H1 (cell line): ENCODE data around the gene DBX1. TPM values are rescaled to one million over a fixed set of nuclear protein-coding genes. Genes with fewer than 3 reads are reported as not detected.
"Not testable (repeated sequence)": the region's sequence is repeated elsewhere in the genome, so short reads cannot be mapped to it uniquely, and the experiment has no call there.

ENCODE experiments used
- CTCF ChIA-PET: fragments of 300-600 bp; sonication (Branson Sonifier 250); formaldehyde crosslinking; loops from one replicate; lab custom pipeline; 2021; ENCODE audit not compliant: partially characterized antibody; lab: Charles Lee
- POLR2A ChIA-PET: fragments of 300-600 bp; sonication (Branson Sonifier 250); formaldehyde crosslinking; loops from one replicate; lab custom pipeline; 2021; ENCODE audit warnings: inconsistent platforms; ENCODE audit not compliant: partially characterized antibody; lab: Charles Lee
- DNase-seq, 2 experiments: peaks; one replicate each; pipeline versions ENCODE4 v3.0.0 to v3.0.0-alpha.2; 2010 to 2022; ENCODE audit warnings: low spot score in 2 of 2, low read depth in 1 of 2, mixed read lengths in 1 of 2
- FAIRE-seq: peaks from 2 replicates; lab custom pipeline; 2011; peaks lifted over from hg19 to GRCh38; lab: Jason Lieb, UNC
- H2AFZ ChIP-seq: 2 replicates; pipeline ENCODE4 v1.8.1; 2012; ENCODE audit warnings: low read length, inconsistent platforms
- H2AK5ac ChIP-seq: 2 replicates; pipeline ENCODE4 v1.6.1; 2013; ENCODE audit warnings: low read depth, low read length
- H2BK120ac ChIP-seq: replicated peaks from 2 replicates; pipeline ENCODE3; 2013; ENCODE audit warnings: low read depth, low read length, inconsistent platforms
- H2BK12ac ChIP-seq: 2 replicates; pipeline ENCODE4 v1.6.1; 2013; ENCODE audit warnings: low read depth, low read length
- H2BK15ac ChIP-seq: 2 replicates; pipeline ENCODE4 v1.6.1; 2013; ENCODE audit warnings: low read length
- H2BK20ac ChIP-seq: 2 replicates; pipeline ENCODE4 v1.6.1; 2013; ENCODE audit warnings: low read length
- H2BK5ac ChIP-seq: 2 replicates; pipeline ENCODE4 v1.6.1; 2013; ENCODE audit warnings: low read depth, low read length
- H3K14ac ChIP-seq: 2 replicates; pipeline ENCODE4 v1.6.1; 2013; ENCODE audit warnings: inconsistent platforms; ENCODE audit not compliant: insufficient read length
- H3K18ac ChIP-seq: 2 replicates; pipeline ENCODE4 v1.6.1; 2013; ENCODE audit warnings: low read length; ENCODE audit errors: extremely low read depth
- H3K23ac ChIP-seq: 2 replicates; pipeline ENCODE4 v1.6.1; 2013; ENCODE audit warnings: inconsistent platforms; ENCODE audit not compliant: insufficient read length
- H3K23me2 ChIP-seq: 2 replicates; pipeline ENCODE4 v1.6.1; 2013; ENCODE audit warnings: low read depth, low read length
- H3K27ac ChIP-seq: 2 replicates; pipeline ENCODE4 v1.6.1; 2011; ENCODE audit warnings: low read depth, low read length, inconsistent platforms
- H3K27me3 ChIP-seq, 4 experiments: replicated peaks in 1 of 4; 1 replicate in 1 of 4; 2 replicates in 3 of 4; pipeline versions ENCODE4 v1.6.1 to v1.8.1; 2011 to 2013; ENCODE audit warnings: low read length in 3 of 4, mild to moderate bottlenecking in 3 of 4, inconsistent platforms in 2 of 4, mixed read lengths in 2 of 4, moderate library complexity in 1 of 4; ENCODE audit not compliant: control insufficient read depth in 3 of 4, insufficient read depth in 3 of 4; ENCODE audit errors: extremely low read depth in 1 of 4
- H3K36me3 ChIP-seq, 4 experiments: 2 replicates each; pipeline versions ENCODE4 v1.6.1 to v1.8.1; 2011 to 2013; ENCODE audit warnings: mild to moderate bottlenecking in 4 of 4, low read length in 3 of 4, moderate library complexity in 2 of 4, control low read depth in 1 of 4, inconsistent platforms in 1 of 4; ENCODE audit not compliant: insufficient read depth in 4 of 4, control insufficient read depth in 2 of 4
- H3K4ac ChIP-seq: replicated peaks from 2 replicates; pipeline ENCODE3; 2013; ENCODE audit warnings: low read length, low read depth, mixed read lengths, inconsistent platforms; ENCODE audit not compliant: insufficient read length
- H3K4me1 ChIP-seq, 4 experiments: replicated peaks in 1 of 4; 1 replicate in 1 of 4; 2 replicates in 3 of 4; pipeline versions ENCODE4 v1.6.1 to v1.8.1; 2011 to 2013; ENCODE audit warnings: low read length in 3 of 4, inconsistent platforms in 2 of 4, mixed read lengths in 1 of 4; ENCODE audit not compliant: insufficient read depth in 4 of 4, control insufficient read depth in 3 of 4
- H3K4me2 ChIP-seq, 2 experiments: 2 replicates each; pipeline versions ENCODE4 v1.6.1 to v1.8.1; 2011 to 2013; ENCODE audit warnings: low read depth in 2 of 2, low read length in 2 of 2, control low read depth in 1 of 2, inconsistent platforms in 1 of 2, mild to moderate bottlenecking in 1 of 2; ENCODE audit not compliant: insufficient read depth in 1 of 2
- H3K4me3 ChIP-seq, 4 experiments: fragments of 200-600, 300-600 bp in 1 of 4; sonication (generic), shearing (Covaris generic), sonication (Bioruptor Twin) in 1 of 4; 2 replicates each; pipeline versions ENCODE4 v1.5.1 to v1.8.1; 2011 to 2016; ENCODE audit warnings: low read length in 4 of 4, low read depth in 3 of 4, control low read depth in 2 of 4, inconsistent platforms in 2 of 4, mild to moderate bottlenecking in 2 of 4, mixed read lengths in 1 of 4, moderate library complexity in 1 of 4; ENCODE audit not compliant: insufficient read depth in 2 of 4; ENCODE audit errors: extremely low read depth in 1 of 4
- H3K56ac ChIP-seq: replicated peaks from 2 replicates; pipeline ENCODE3; 2013; ENCODE audit warnings: low read depth, mild to moderate bottlenecking, mixed read lengths, low read length, inconsistent platforms; ENCODE audit not compliant: insufficient read length
- H3K79me1 ChIP-seq: 2 replicates; pipeline ENCODE4 v1.6.1; 2013; ENCODE audit warnings: low read depth, low read length, control low read depth
- H3K79me2 ChIP-seq, 2 experiments: 2 replicates each; pipeline versions ENCODE4 v1.6.1 to v1.8.1; 2012 to 2013; ENCODE audit warnings: low read length in 2 of 2, mild to moderate bottlenecking in 2 of 2, inconsistent platforms in 1 of 2; ENCODE audit not compliant: insufficient read depth in 2 of 2, control insufficient read depth in 1 of 2
- H3K9ac ChIP-seq, 4 experiments: replicated peaks in 1 of 4; 1 replicate in 1 of 4; 2 replicates in 3 of 4; pipeline versions ENCODE4 v1.6.1 to v1.8.1; 2011 to 2013; ENCODE audit warnings: low read depth in 3 of 4, low read length in 3 of 4, control low read depth in 2 of 4, mild to moderate bottlenecking in 2 of 4, moderate library complexity in 2 of 4, inconsistent platforms in 1 of 4; ENCODE audit errors: extremely low read depth in 1 of 4
- H3K9me3 ChIP-seq, 2 experiments: 2 replicates each; pipeline versions ENCODE4 v1.6.1 to v1.8.1; 2012 to 2013; ENCODE audit warnings: mild to moderate bottlenecking in 2 of 2, moderate library complexity in 2 of 2, control low read depth in 1 of 2, inconsistent platforms in 1 of 2, low read depth in 1 of 2, low read length in 1 of 2, mixed read lengths in 1 of 2; ENCODE audit not compliant: insufficient read depth in 2 of 2
- H4K20me1 ChIP-seq, 2 experiments: replicated peaks in 1 of 2; 2 replicates each; pipeline versions ENCODE3 to v1.8.1; 2011 to 2013; ENCODE audit warnings: inconsistent platforms in 2 of 2, low read length in 2 of 2, mild to moderate bottlenecking in 1 of 2; ENCODE audit not compliant: insufficient read depth in 2 of 2, control insufficient read depth in 1 of 2
- H4K5ac ChIP-seq: 2 replicates; pipeline ENCODE4 v1.6.1; 2013; ENCODE audit warnings: low read length, low read depth, mixed read lengths, inconsistent platforms; ENCODE audit not compliant: insufficient read length
- H4K8ac ChIP-seq: 2 replicates; pipeline ENCODE4 v1.8.0; 2013; ENCODE audit warnings: mild to moderate bottlenecking, moderate library complexity, low read length, inconsistent platforms; ENCODE audit not compliant: insufficient read depth; ENCODE audit errors: extremely low read depth
- H4K91ac ChIP-seq: replicated peaks from 2 replicates; pipeline ENCODE3; 2013; ENCODE audit warnings: low read length, mixed read lengths, inconsistent platforms; ENCODE audit not compliant: insufficient read length
- WGBS, 2 experiments: shearing (Covaris generic) in 1 of 2; methylation state at CpG; one replicate each; pipeline versions ENCODE4 v1.1.6 to v1.1.7; 2013 to 2015; ENCODE audit warnings: low lambda C conversion rate in 2 of 2, mixed read lengths in 2 of 2, inconsistent platforms in 1 of 2, low coverage in 1 of 2, missing lambda C conversion rate in 1 of 2; ENCODE audit not compliant: insufficient replicate concordance in 2 of 2, insufficient coverage in 1 of 2, insufficient read length in 1 of 2; ENCODE audit errors: extremely low coverage in 1 of 2, missing lambda C conversion rate in 1 of 2; 5-methylcytosine and 5-hydroxymethylcytosine counted together
- polyA plus RNA-seq, 7 experiments: library from polyadenylated mRNA; depleted of rRNA in 3 of 7; stranded (reverse) in 5 of 7; unstranded in 2 of 7; fragments of >200 nt in 5 of 7; fragments of 200-250 nt in 2 of 7; gene quantifications; 1 replicate in 5 of 7; 2 replicates in 1 of 7; 4 replicates in 1 of 7; pipeline versions ENCODE4 v1.2.1 to v1.2.3, GENCODE V29; 2011 to 2013; ENCODE audit warnings: missing spikeins in 2 of 7, mixed read lengths in 2 of 7
- total RNA-seq: library from RNA; stranded (reverse); fragmentation: NEBNext Ultra II Directional; extraction: Animal tissue kit (Norgen Biotek cat#: 25700); gene quantifications from 2 replicates; pipeline ENCODE4 v1.2.1, GENCODE V29; 2021

The DBX1 gene
- total and polyA plus RNA-seq, 2 of the 8 experiments (the other 6 are each of a cell fraction or from before 2014, with no cell fraction given): not detected

GRCh38 chr11:20128528-20128825 is 31.8 kb downstream of the DBX1 start:
- H3K23me2 ChIP-seq: not testable (repeated sequence)

More at GRCh38 chr11:20128528-20128825, 31.8 kb downstream of the DBX1 start:
- not testable (repeated sequence) for H3K4ac ChIP-seq, H3K36me3 ChIP-seq, H3K23ac ChIP-seq, H4K91ac ChIP-seq, H2BK20ac ChIP-seq, H4K5ac ChIP-seq, DNase-seq, H2BK12ac ChIP-seq, H3K79me1 ChIP-seq, H2BK5ac ChIP-seq, H3K18ac ChIP-seq, H2AFZ ChIP-seq, H3K14ac ChIP-seq, H3K4me1 ChIP-seq, H3K4me2 ChIP-seq, H3K4me3 ChIP-seq, H4K20me1 ChIP-seq, H4K8ac ChIP-seq, H3K56ac ChIP-seq, H2BK120ac ChIP-seq, H3K9ac ChIP-seq, FAIRE-seq, H3K9me3 ChIP-seq, H2AK5ac ChIP-seq, H2BK15ac ChIP-seq, H3K27ac ChIP-seq, H3K79me2 ChIP-seq
- peaks cover 8 to 24% (median 17%) of the 10 kb centered on the region in 4 experiments for H3K27me3 ChIP-seq
- 89% methylated on average over 7 of the region's 7 CpGs; no CpG with 5 or more reads in 1 of the 2 experiments for WGBS, 2 experiments
- ChIA-PET CTCF (interaction anchor here (0.6 to 4.0 kb wide), 84 partner anchors 9 to 849 kb away, joined by 3 to 130 read pairs (median 4); partner anchors contain the start of genes DBX1 and HTATIP2), POLR2A (interaction anchor here (1.0 to 1.3 kb wide), 3 partner anchors 28 to 226 kb away, joined by 3 to 4 read pairs (median 3); no protein-coding TSS in a partner anchor)
